Uterus (tissue), 4 donors: ENCODE data around the gene CDC37. TPM values are rescaled to one million over a fixed set of nuclear protein-coding genes. Genes with fewer than 3 reads are reported as not detected.

ENCODE experiments used
- DNase-seq, 2 donors: peaks; one replicate each; pipeline ENCODE4 v3.0.0-alpha.2; 2019 to 2020
- H3K27ac ChIP-seq, 2 donors: fragments of 200-600 bp; sonication (generic); 1 replicate in 1 of 2; 2 replicates in 1 of 2; pipeline ENCODE4 v1.5.1; 2016 to 2018
- H3K27me3 ChIP-seq, 2 donors: fragments of 200-600 bp; sonication (generic); one replicate each; pipeline ENCODE4 v1.5.1; 2018 to 2019; ENCODE audit warnings: control low read depth in 1 of 2
- H3K36me3 ChIP-seq, 2 donors: fragments of 200-600 bp; sonication (generic); one replicate each; pipeline ENCODE4 v1.5.1; 2019; ENCODE audit warnings: control low read depth in 1 of 2
- H3K4me1 ChIP-seq, 2 donors: fragments of 200-600 bp; sonication (generic); one replicate each; pipeline ENCODE4 v1.5.1; 2018 to 2019; ENCODE audit warnings: control low read depth in 1 of 2
- H3K4me3 ChIP-seq, 2 donors: fragments of 200-600 bp; sonication (generic); 1 replicate in 1 of 2; 2 replicates in 1 of 2; pipeline ENCODE4 v1.5.1; 2018 to 2019; ENCODE audit warnings: mild to moderate bottlenecking in 1 of 2
- H3K9me3 ChIP-seq, 2 donors: fragments of 200-600 bp; sonication (generic); one replicate each; pipeline ENCODE4 v1.5.1; 2019; ENCODE audit warnings: control low read depth in 1 of 2
- CTCF ChIP-seq, 4 experiments: fragments of 200-600 bp in 2 of 4; fragments of 450-650 bp in 2 of 4; sonication (generic) in 2 of 4; IDR thresholded peaks; one replicate each; pipeline ENCODE4 v1.5.1; 2016 to 2019; ENCODE audit warnings: antibody characterized with exemption in 4 of 4, mild to moderate bottlenecking in 2 of 4, moderate library complexity in 1 of 4
- POLR2A ChIP-seq, 2 donors: fragments of 450-650 bp; IDR thresholded peaks; one replicate each; pipeline ENCODE4 v1.6.1; 2016; ENCODE audit warnings: antibody characterized with exemption in 2 of 2, mild to moderate bottlenecking in 1 of 2, moderate library complexity in 1 of 2
- intact Hi-C: fragments of 100-400 bp; cut with DNase I; formaldehyde crosslinking; loops from one replicate; pipeline ENCODE4 v1.15.1; 2023; ENCODE audit warnings: low total_unique reads
- total RNA-seq, 4 donors: library from RNA; depleted of rRNA in 3 of 4; stranded (reverse); fragments of >200 nt in 3 of 4; gene quantifications; one replicate each; pipeline versions ENCODE4 v1.1.0 to v1.2.4, GENCODE V29; 2014 to 2023
- donor health status: DM: yes; HTN: yes; CAD: no.

Gene CDC37
- total RNA-seq, 4 donors from 2014 or later, result 41.5 to 163 (median 129) TPM

GRCh38 chr19:10395003-10395402 lies 8.3 kb downstream of the CDC37 start:
- no peaks in the 10 kb centered on the region for H3K9me3 ChIP-seq
- no peak for DNase-seq
- no peak overlapping the region for H3K4me3 ChIP-seq
- H3K27ac ChIP-seq, result no peak overlapping the region
- H3K36me3 ChIP-seq, result no peaks in the 10 kb centered on the region
- no peaks in the 10 kb centered on the region for H3K4me1 ChIP-seq
- H3K27me3 ChIP-seq, result no peaks in the 10 kb centered on the region
- TF ChIP-seq POLR2A (IDR thresholded peaks at IDR 0.05), result no peak
- intact Hi-C loops, result no loop called here

- H3K36me3 ChIP-seq, result no peaks in the 10 kb centered on the region
Measured at GRCh38 chr19:10393137-10393536, 10.2 kb downstream of the CDC37 start.

GRCh38 chr19:10392120-10392519 lies 11.2 kb downstream of the CDC37 start:
- intact Hi-C loops, result no loop called here

More at GRCh38 chr19:10393137-10393536, 10.2 kb downstream of the CDC37 start:
- no peak for DNase-seq
- Histone ChIP-seq H3K27me3 (no peaks in the 10 kb centered on the region), H3K4me1 (peaks cover 0 to 6% of the 10 kb centered on the region in 2 donors), H3K9me3 (no peaks in the 10 kb centered on the region), H3K4me3 (no peak overlapping the region), H3K27ac (no peak overlapping the region)
- intact Hi-C loops, result no loop called here
- TF ChIP-seq CTCF (IDR thresholded peaks at IDR 0.05), result no peak
- TF ChIP-seq POLR2A (IDR thresholded peaks at IDR 0.05), result no peak

GRCh38 chr19:10390652-10391286 lies 12.6 kb downstream of the CDC37 start:
- DNase-seq, result peak; percentile 59 to 72
- Histone ChIP-seq H3K27ac (no peak overlapping the region), H3K4me1 (peaks cover 0 to 6% of the 10 kb centered on the region in 2 donors), H3K27me3 (no peaks in the 10 kb centered on the region), H3K4me3 (no peak overlapping the region), H3K36me3 (no peaks in the 10 kb centered on the region), H3K9me3 (no peaks in the 10 kb centered on the region)
- TF ChIP-seq POLR2A (IDR thresholded peaks at IDR 0.05) (no peak), CTCF (IDR thresholded peaks at IDR 0.05) (peak; percentile 74 to 83 (median 76))
- intact Hi-C loops, result no loop called here

More at GRCh38 chr19:10392120-10392519, 11.2 kb downstream of the CDC37 start:
- no peaks in the 10 kb centered on the region for H3K36me3 ChIP-seq
- no peak for TF ChIP-seq POLR2A (IDR thresholded peaks at IDR 0.05)
- no peak for TF ChIP-seq CTCF (IDR thresholded peaks at IDR 0.05)
- no peak overlapping the region for H3K27ac ChIP-seq
- no peak for DNase-seq
- no peak overlapping the region for H3K4me3 ChIP-seq
- H3K9me3 ChIP-seq, result no peaks in the 10 kb centered on the region
- H3K27me3 ChIP-seq, result no peaks in the 10 kb centered on the region
- peaks cover 0 to 6% of the 10 kb centered on the region in 2 donors for H3K4me1 ChIP-seq

- no peak for TF ChIP-seq POLR2A (IDR thresholded peaks at IDR 0.05)
- TF ChIP-seq CTCF (IDR thresholded peaks at IDR 0.05), result no peak
- Histone ChIP-seq H3K36me3 (no peaks in the 10 kb centered on the region), H3K27ac (no peak overlapping the region), H3K4me1 (peaks cover 0 to 6% of the 10 kb centered on the region in 2 donors), H3K9me3 (no peaks in the 10 kb centered on the region), H3K27me3 (no peaks in the 10 kb centered on the region), H3K4me3 (no peak overlapping the region)
- DNase-seq, result no peak
- intact Hi-C loops, result loop anchor here (2.0 to 10.0 kb wide), 2 partner anchors 55 to 121 kb away; partner anchors contain the start of genes ICAM3 and RAVER1
Measured at GRCh38 chr19:10389863-10390262, 13.5 kb downstream of the CDC37 start.
